ENCODE data around the gene TADA1.

DNA sequence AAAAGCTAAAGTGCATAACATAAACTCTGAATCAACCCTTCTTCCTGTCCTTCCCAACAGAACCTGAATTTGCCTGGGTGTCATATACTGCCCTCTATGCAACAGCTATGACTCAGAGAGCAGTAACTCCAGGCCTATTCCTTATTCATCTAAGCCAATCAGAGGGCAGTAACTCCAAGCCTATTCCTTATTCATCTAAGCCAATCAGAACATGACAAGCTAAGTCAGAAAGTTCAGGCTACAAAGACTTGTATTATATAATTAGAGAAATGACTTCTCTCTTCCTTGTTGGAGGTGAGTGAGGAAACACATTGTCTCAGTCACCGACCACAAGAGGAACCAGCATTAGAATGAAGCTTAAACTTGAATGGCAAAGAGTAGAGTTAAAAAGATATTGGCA, 26.2 kb upstream of the TADA1 start:
- TF ChIP-seq CTCF (optimal IDR thresholded peaks at IDR 0.05 in 1 of 3, IDR thresholded peaks at IDR 0.05 in 1 of 3, conservative IDR thresholded peaks at IDR 0.05 in 1 of 3; ENCODE audit: extremely low read depth in 1 of 3, insufficient read depth in 2 of 3, low read length in 3 of 3) (no peak), EZH2 (IDR thresholded peaks at IDR 0.05; ENCODE audit: low read length) (no peak)

Measured in keratinocyte (primary cell).